Fibroblast of skin of left quadriceps (primary cell): ENCODE measurements around the gene IGLON5.

Experiments used
- DNase-seq, 2 experiments: peaks; one replicate each; pipeline ENCODE4 v3.0.0-alpha.2; 2013; ENCODE audit warnings: low read depth in 2 of 2

The IGLON5 gene

GRCh38 chr19:51311351-51312257 lies at the start of gene IGLON5:
Gene IGLON5 (plus strand): TSS chr19:51311644. CDS start chr19:51311848, 204 bp downstream.
- no peak for DNase-seq

GRCh38 chr19:51263808-51264207 lies 47.6 kb upstream of the IGLON5 start:
- DNase-seq, result no peak

DNA sequence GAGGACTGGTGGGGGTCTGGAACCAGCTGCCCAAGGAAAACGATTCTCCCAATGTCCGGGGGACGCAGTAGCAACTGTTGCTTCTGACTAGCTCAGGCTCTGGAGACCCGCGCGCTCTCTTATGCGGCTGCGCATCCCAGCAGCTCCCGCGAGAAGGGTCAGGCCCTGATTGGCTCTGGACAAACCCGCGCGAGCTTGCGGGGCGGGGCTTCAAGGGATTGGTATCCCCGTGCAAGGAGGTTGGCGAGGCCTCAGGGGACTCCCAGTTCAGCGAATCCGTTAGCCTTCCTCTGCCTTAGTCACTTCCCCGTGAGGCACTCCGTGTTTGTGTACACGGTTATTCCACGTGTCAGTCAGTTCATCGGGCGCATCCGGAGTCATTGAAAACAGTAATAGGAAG lies 40.4 kb upstream of the IGLON5 start:
- DNase-seq, result no peak

DNA sequence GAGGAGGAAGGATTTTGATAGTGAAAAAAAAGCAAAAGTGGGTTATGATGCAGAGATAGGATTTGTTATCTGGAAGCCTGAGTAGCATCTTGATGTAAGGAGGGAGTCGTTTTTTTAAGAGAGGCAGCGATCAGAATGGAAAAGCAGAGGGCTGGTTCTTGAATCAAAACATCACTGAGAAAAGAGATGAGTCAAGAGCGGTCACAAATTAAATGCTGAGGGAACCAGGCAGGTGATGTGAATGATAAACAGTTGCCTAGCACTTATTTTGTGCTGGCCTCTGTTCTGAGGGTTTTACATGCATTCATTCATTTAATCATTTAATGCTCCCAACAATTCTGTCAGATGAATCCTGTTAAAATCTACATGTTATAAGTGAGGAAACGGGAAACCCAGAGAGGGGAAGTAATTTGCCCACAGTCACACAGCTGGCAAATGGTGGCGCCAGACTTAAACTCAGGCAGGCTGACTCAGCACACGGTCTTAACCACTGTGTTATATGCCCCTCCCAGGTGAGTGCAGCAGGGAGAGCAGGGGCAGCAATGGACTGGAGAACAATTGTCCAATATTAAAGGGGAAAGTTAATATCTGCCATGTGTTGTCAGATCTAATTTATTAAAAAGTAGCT lies 39.1 kb upstream of the IGLON5 start:
- DNase-seq, result no peak

DNA sequence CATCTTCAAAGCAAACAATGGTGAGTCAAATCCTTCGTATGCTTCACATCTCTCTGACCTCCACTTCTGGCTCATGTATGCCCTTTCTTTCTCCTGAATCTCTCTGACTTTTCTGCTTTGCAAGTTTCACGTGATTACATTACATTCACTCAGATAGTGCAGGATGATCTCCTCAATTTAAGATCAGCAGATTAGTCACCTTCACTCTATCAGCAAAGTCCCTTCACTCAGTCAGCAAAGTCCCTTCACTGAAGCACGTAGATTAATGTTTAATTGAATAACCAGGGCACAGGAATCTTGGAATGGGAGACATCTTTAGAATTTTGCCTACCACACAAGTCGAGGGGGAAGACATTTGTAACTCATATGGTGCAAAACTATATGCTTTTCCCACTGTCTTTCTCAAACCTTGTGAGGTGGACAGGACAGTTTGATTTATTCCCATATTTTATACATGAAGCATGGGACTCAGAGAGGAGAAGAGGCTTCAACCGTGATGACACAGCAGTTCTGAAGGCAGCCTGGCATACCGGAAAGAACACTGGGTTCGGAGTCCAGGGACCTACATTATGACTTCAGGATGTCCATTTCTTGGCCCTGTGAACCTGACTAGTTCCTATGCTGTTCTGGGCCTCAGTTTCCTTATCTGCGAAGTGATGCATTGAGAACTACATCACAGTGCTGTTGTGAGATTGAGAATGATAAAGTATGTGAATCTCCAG lies 37.2 kb upstream of the IGLON5 start:
- no peak for DNase-seq

GRCh38 chr19:51277112-51277511 lies 34.3 kb upstream of the IGLON5 start:
- no peak for DNase-seq

- DNase-seq, result no peak
Measured at GRCh38 chr19:51282335-51282734, 29.1 kb upstream of the IGLON5 start.

DNA sequence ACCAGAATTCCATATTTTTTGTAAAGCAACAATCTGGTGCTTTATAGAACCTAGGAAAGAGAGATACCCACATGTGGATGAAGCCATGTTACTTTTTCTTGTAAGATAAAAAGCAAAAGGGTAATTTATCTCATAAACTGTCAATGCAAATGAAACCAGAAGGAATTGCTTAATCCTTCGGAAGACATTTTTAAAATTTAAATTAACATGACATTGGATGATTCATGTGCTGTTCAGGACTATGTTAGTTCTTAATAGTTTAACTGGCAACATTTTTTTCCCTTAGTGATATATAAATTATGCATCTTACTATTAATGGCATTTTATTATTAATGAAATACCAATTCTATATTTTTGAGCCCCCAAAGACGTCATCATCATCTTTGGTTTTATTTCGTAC lies 25.8 kb upstream of the IGLON5 start:
- no peak for DNase-seq

DNA sequence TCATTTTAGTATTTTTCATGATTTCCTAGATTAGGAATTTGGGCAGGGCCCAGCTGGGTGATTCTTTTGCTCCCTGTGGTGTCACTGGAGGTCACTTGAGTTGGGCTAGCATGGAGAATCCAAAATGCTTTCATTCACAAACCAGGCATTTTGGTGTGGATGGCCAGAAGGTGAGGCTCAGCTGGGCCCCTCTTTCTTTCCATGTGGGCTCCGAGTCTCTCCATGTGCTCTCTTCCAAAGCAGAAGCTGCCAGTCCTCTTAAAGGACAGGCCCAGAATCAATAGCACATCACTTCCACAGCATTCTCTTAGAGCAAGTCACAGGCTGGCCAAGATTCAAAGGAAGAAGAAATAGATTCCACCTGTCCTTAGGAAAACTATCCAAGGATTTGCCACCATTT lies 21.8 kb upstream of the IGLON5 start:
- DNase-seq, result no peak

DNA sequence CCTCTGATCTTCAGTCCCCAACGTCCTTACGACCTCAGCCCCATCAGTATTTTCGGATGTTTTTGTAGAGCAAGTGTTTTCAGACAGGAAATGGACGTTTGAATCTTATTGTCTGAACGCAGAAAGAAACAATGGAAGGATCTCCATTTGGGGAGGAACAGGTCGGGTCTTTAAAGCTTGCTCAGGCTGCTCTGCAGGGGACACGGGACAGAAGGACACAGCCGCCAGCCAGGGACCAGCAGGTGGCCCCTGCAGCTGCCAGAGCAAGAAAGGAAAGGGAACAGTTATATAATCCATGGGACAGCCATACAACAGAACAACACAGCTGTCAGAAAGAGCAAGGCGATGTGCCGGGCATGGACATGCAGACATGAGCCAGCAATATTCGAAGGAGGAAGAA lies 18.5 kb upstream of the IGLON5 start:
- DNase-seq, result no peak

- no peak for DNase-seq
Measured at GRCh38 chr19:51293571-51294210, 17.8 kb upstream of the IGLON5 start.

DNA sequence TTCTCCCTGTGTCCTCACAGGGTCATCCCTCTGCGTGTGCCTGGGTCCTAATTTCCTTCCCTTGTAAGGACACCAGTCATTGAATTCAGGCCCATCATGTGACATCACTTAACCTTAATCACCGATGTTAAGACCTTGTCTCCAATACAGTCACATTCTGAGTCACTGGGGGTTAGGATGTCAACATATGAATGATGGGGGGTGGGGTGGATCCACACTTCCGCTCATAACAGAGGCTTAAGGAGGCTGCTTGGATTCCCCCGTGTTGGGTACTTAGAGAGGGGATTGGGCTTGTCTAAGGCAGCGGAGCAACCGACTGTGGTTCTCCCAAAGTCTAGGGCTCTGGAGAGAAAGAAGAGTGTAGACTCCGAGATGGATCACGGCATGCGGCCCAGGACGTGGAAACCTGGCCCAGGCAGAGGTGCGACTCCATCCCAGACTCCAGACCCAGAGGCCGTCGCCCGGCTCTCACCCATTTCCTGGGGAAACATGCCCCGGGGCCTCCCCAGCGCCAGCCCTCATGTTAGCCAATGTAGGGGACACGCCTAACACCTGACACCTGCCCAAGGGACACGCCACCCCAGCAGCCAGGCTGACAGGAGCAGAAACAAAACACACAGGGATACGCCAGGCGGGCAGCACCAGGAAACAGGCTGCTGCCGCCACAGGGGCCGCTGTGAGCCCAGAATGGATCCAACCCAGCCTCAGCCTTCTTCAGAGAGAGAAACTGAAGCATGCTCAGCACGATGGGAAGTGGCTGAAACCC lies 17.1 kb upstream of the IGLON5 start:
- no peak for DNase-seq

- DNase-seq, result no peak
Measured at GRCh38 chr19:51294977-51295375, 16.5 kb upstream of the IGLON5 start.

DNA sequence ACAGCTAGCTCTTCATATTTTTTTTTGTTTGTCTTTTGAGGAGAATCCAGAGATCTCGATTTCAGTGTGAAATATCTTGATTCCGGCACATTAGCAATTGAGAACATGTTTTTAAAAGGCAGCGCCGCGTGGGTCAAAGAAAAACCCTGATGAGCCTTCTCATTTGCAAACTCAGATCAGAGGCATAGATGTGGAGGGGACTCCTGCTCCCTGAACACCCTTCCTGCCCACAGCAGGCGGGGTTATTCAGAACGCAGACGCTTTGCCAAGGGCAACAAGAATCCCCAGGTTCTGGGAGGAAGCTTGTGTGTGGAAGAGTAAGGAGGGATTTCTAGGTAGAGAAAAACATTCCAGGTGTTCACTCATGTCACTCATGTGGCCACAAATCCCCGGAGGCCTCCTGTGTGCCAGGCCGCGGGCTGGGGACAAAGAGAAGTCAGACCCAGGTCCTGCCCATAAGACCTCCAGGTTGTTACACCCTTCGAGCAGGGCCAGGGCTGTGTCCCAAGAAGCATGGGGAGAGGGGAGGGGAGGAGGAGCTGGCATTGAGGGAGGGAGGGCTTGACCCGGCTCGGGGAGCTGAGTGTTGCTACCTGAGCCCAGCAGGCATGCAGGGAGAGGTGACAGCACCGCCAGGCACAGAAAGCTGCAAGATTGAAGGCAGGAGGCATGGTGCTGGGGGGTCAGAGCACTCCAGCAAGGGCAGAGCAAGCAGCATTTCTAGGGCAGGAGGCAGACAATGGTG lies 15.9 kb upstream of the IGLON5 start:
- no peak for DNase-seq

GRCh38 chr19:51296336-51297093 lies 14.9 kb upstream of the IGLON5 start:
- DNase-seq, result no peak

DNA sequence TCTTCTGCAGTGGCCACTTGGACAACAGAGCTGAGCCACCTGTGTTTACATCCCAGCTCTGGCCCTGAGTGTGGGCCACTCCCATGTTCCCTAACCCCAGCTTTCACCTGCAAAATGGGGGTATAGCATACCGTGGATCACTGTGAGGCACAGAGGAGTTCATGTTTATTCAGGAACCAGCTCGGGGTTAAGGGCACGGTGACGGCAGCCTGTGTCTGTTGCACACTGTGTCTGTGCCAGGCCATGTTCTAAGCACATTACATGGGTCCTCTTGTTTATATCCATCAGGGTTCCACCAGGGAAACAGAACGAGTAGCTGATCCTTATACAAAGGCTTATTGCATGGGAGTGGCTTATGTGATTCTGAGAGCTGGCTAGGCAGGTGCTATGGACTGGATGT lies 14.0 kb upstream of the IGLON5 start:
- DNase-seq, result no peak

GRCh38 chr19:51301266-51301665 lies 10.2 kb upstream of the IGLON5 start:
- no peak for DNase-seq

DNA sequence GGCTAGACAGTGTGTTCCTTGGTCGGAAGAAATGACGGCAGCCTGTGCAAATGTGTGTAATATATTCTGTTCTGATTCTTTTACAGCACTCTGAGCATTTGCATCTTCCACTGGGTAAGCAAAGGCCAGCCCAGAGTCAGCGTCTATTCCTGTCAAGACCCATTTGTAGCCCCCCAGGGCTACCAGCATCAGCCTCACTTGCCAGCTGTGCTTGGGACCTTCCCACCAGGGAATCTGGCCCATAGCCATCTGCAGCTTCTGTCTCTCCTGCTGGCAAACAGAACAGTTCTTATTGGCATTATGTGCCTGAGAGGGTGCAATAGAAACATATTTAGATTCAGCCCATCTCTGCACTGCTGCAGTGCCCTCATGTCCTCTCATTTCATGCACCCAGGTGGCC lies 6.0 kb upstream of the IGLON5 start:
- no peak for DNase-seq

- no peak for DNase-seq
Measured at GRCh38 chr19:51316688-51317087, 5.2 kb downstream of the IGLON5 start.

DNA sequence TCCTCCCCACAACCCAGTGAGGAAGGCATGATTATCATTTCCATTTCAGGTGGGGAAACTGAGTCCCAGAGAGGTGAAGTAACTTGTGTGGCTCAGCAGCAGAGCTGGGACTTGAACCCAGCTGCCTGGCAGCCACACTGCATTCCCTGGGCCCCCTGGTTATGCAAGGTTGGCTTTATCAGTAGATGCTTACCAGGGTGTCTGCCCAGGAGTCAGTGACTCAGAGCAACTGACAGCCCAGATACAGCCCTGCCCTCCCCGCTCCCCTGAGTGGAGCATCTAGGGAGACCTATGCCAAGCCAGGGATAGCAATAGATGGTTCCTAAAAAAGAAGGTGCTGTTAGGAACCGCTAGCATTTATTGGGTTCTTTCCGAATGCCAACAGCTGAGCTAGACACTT lies 5.9 kb downstream of the IGLON5 start:
- no peak for DNase-seq
